Fibroblast of lung (primary cell): Measurements from ENCODE around the gene CYB5RL. TPM values are rescaled to one million over a fixed set of nuclear protein-coding genes. Genes with fewer than 3 reads are reported as not detected.

Experiments used
- DNase-seq, 2 donors: peaks; one replicate each; pipeline versions ENCODE4 v3.0.0 to v3.0.0-alpha.2; 2010; ENCODE audit warnings: low read depth in 2 of 2
- H2AFZ ChIP-seq: 2 replicates; pipeline ENCODE4 v1.5.1; 2012; ENCODE audit warnings: low read length, control low read depth, inconsistent platforms
- H3K27ac ChIP-seq: 2 replicates; pipeline ENCODE4 v1.5.1; 2011; ENCODE audit warnings: low read length, control low read depth; ENCODE audit not compliant: insufficient read depth
- H3K27me3 ChIP-seq: 2 replicates; pipeline ENCODE4 v1.5.1; 2011; ENCODE audit warnings: mild to moderate bottlenecking, low read length; ENCODE audit not compliant: control insufficient read depth, insufficient read depth
- H3K36me3 ChIP-seq: 2 replicates; pipeline ENCODE4 v1.5.1; 2011; ENCODE audit warnings: low read length; ENCODE audit not compliant: control insufficient read depth, insufficient read depth
- H3K4me1 ChIP-seq: 2 replicates; pipeline ENCODE4 v1.5.1; 2011; ENCODE audit warnings: low read length; ENCODE audit not compliant: control insufficient read depth, insufficient read depth; ENCODE audit errors: extremely low read depth
- H3K4me2 ChIP-seq: 2 replicates; pipeline ENCODE4 v1.5.1; 2011; ENCODE audit warnings: low read length, control low read depth; ENCODE audit not compliant: insufficient read depth; ENCODE audit errors: extremely low read depth
- H3K4me3 ChIP-seq, 4 experiments: fragments of 200-600 bp in 1 of 4; sonication (generic) in 1 of 4; replicated peaks in 1 of 4; 2 replicates each; pipeline ENCODE4 v1.5.1; 2011 to 2016; ENCODE audit warnings: low read length in 4 of 4, low read depth in 3 of 4, mild to moderate bottlenecking in 3 of 4, control low read depth in 2 of 4, inconsistent platforms in 1 of 4, mixed read lengths in 1 of 4; ENCODE audit not compliant: insufficient read depth in 1 of 4; ENCODE audit errors: control extremely low read depth in 1 of 4
- H3K79me2 ChIP-seq: 2 replicates; pipeline ENCODE4 v1.5.1; 2012; ENCODE audit warnings: mild to moderate bottlenecking, low read length, inconsistent platforms; ENCODE audit not compliant: control insufficient read depth, insufficient read depth
- H3K9ac ChIP-seq: 2 replicates; pipeline ENCODE4 v1.5.1; 2011; ENCODE audit warnings: mild to moderate bottlenecking, low read length, control low read depth; ENCODE audit not compliant: insufficient read depth
- H3K9me3 ChIP-seq: 2 replicates; pipeline ENCODE4 v1.5.1; 2012; ENCODE audit warnings: low read depth, low read length; ENCODE audit not compliant: control insufficient read depth, insufficient read depth
- H4K20me1 ChIP-seq: 2 replicates; pipeline ENCODE4 v1.5.1; 2011; ENCODE audit warnings: low read length; ENCODE audit not compliant: control insufficient read depth, insufficient read depth; ENCODE audit errors: extremely low read depth
- EZH2 ChIP-seq: IDR thresholded peaks from 2 replicates; pipeline ENCODE4 v1.5.1; 2012; ENCODE audit warnings: low read length, control low read depth, mild to moderate bottlenecking; ENCODE audit errors: missing control alignments
- polyA plus RNA-seq, 2 donors: library from polyadenylated mRNA; depleted of rRNA in 1 of 2; stranded (reverse) in 1 of 2; unstranded in 1 of 2; fragments of >200 nt; gene quantifications; 2 replicates each; pipeline ENCODE4 v1.2.1, GENCODE V29; 2011 to 2012; ENCODE audit warnings: missing spikeins in 1 of 2
- total RNA-seq: library from RNA; depleted of rRNA; stranded (reverse); fragments of >200 nt; gene quantifications from 2 replicates; pipeline ENCODE4 v1.2.1, GENCODE V29; 2014
- TF ChIP-seq, protein P1 (sequence below), 2 donors: IDR thresholded peaks in 1 of 2; conservative IDR thresholded peaks in 1 of 2; 1 replicate in 1 of 2; 2 replicates in 1 of 2; pipeline ENCODE4 v1.5.1; 2011 to 2012; ENCODE audit warnings: low read length in 2 of 2, control low read depth in 1 of 2, inconsistent platforms in 1 of 2, low read depth in 1 of 2, mild to moderate bottlenecking in 1 of 2

Gene CYB5RL
- total and polyA plus RNA-seq, 2 donors (not counting 1 experiment from before 2014, with no cell fraction given) = 4.1 to 6.6 TPM

- no peaks in the 10 kb centered on the region for H3K36me3 ChIP-seq
- H3K4me1 ChIP-seq = no peaks in the 10 kb centered on the region
- no peaks in the 10 kb centered on the region for H4K20me1 ChIP-seq
- H2AFZ ChIP-seq = no peak overlapping the region
- no peak overlapping the region for H3K9ac ChIP-seq
- no peaks in the 10 kb centered on the region for H3K9me3 ChIP-seq
- no peak for DNase-seq
- H3K79me2 ChIP-seq = no peaks in the 10 kb centered on the region
- no peak for TF ChIP-seq EZH2
- TF ChIP-seq, protein P1, sequence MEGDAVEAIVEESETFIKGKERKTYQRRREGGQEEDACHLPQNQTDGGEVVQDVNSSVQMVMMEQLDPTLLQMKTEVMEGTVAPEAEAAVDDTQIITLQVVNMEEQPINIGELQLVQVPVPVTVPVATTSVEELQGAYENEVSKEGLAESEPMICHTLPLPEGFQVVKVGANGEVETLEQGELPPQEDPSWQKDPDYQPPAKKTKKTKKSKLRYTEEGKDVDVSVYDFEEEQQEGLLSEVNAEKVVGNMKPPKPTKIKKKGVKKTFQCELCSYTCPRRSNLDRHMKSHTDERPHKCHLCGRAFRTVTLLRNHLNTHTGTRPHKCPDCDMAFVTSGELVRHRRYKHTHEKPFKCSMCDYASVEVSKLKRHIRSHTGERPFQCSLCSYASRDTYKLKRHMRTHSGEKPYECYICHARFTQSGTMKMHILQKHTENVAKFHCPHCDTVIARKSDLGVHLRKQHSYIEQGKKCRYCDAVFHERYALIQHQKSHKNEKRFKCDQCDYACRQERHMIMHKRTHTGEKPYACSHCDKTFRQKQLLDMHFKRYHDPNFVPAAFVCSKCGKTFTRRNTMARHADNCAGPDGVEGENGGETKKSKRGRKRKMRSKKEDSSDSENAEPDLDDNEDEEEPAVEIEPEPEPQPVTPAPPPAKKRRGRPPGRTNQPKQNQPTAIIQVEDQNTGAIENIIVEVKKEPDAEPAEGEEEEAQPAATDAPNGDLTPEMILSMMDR (conservative IDR thresholded peaks at IDR 0.05 in 1 of 2, IDR thresholded peaks at IDR 0.05 in 1 of 2; ENCODE audit: low read depth in 1 of 2, low read length in 2 of 2) = no peak
- no peak overlapping the region for H3K27ac ChIP-seq
- peaks cover under 1% of the 10 kb centered on the region for H3K27me3 ChIP-seq
- H3K4me3 ChIP-seq = no peak overlapping the region
- no peak overlapping the region for H3K4me2 ChIP-seq
Observed at GRCh38 chr1:54156201-54156600, 43.6 kb downstream of the CYB5RL start.

- H3K27ac ChIP-seq = no peak overlapping the region
- H3K79me2 ChIP-seq = no peaks in the 10 kb centered on the region
- peak overlapping the region; percentile 59 for H2AFZ ChIP-seq
- no peak for TF ChIP-seq EZH2
- TF ChIP-seq, protein P1 (conservative IDR thresholded peaks at IDR 0.05 in 1 of 2, IDR thresholded peaks at IDR 0.05 in 1 of 2; ENCODE audit: low read depth in 1 of 2, low read length in 2 of 2) = no peak
- H3K36me3 ChIP-seq = no peaks in the 10 kb centered on the region
- peak overlapping the region; percentile 59 for H3K4me2 ChIP-seq
- peak; percentile 64 to 70 for DNase-seq
- H3K4me1 ChIP-seq = no peaks in the 10 kb centered on the region
- no peaks in the 10 kb centered on the region for H3K9me3 ChIP-seq
- H3K9ac ChIP-seq = no peak overlapping the region
- no peaks in the 10 kb centered on the region for H4K20me1 ChIP-seq
- peaks cover 3% of the 10 kb centered on the region for H3K27me3 ChIP-seq
- H3K4me3 ChIP-seq = no peak overlapping the region
Observed at GRCh38 chr1:54153535-54154439, 46.0 kb downstream of the CYB5RL start.

DNA sequence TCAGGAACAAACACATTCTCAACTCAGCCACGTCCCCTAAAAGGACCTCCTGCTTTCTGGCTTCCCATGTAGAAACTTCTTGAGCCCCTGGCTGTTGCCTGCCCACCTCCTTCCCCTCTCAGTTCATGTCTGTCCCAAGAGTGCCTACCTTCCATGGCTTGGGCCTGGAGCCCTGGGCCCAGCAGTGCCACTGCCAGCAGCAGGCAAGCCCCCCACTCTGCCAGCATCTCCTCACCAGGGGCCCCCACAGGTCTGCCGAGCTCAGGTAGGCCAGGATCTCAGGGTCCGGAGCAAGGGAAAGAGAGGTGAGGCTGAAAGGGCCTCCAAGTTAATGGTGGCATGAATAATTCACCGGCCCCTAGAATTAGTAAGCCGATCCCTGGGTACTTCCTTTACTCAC, 47.1 kb downstream of the CYB5RL start, which contains the start of gene CDCP2:
TSS of gene CDCP2 (minus strand) at position 305 of the 400 bp plus-strand sequence. CDS start at position 227, 78 bp downstream.
- Histone ChIP-seq H3K36me3 (no peaks in the 10 kb centered on the region), H3K9me3 (no peaks in the 10 kb centered on the region), H3K9ac (no peak within 1 kb of the TSS), H3K79me2 (no peaks in the 10 kb centered on the region), H2AFZ (peak within 1 kb of the TSS; percentile 59), H3K4me2 (peak within 1 kb of the TSS; percentile 59), H3K4me3 (no peak within 1 kb of the TSS), H3K4me1 (no peaks in the 10 kb centered on the region), H3K27me3 (peaks cover 3% of the 10 kb centered on the region), H4K20me1 (no peaks in the 10 kb centered on the region), H3K27ac (no peak within 1 kb of the TSS)
- DNase-seq = no peak
- TF ChIP-seq, protein P1 (conservative IDR thresholded peaks at IDR 0.05 in 1 of 2, IDR thresholded peaks at IDR 0.05 in 1 of 2; ENCODE audit: low read depth in 1 of 2, low read length in 2 of 2) = no peak
- TF ChIP-seq EZH2 = no peak
